ENCODE measurements around the gene METTL9.
"Not testable (repeated sequence)": the region's sequence is repeated elsewhere in the genome, so short reads cannot be mapped to it uniquely, and the experiment has no call there.

The METTL9 gene

GRCh38 chr16:21603928-21604327, 4.6 kb downstream of the METTL9 start:
- no peak for TF ChIP-seq CTCF (conservative IDR thresholded peaks at IDR 0.05)
- H3K27ac ChIP-seq, result no peak overlapping the region

GRCh38 chr16:21605848-21606247, 6.5 kb downstream of the METTL9 start:
- not testable (repeated sequence) for H3K27ac ChIP-seq

GRCh38 chr16:21608639-21609328, 9.4 kb downstream of the METTL9 start:
- H3K27ac ChIP-seq, result no peak overlapping the region
- TF ChIP-seq CTCF (conservative IDR thresholded peaks at IDR 0.05), result no peak

GRCh38 chr16:21610006-21610544, 10.7 kb downstream of the METTL9 start:
- H3K27ac ChIP-seq, result no peak overlapping the region
- no peak for TF ChIP-seq CTCF (conservative IDR thresholded peaks at IDR 0.05)

GRCh38 chr16:21610766-21611165, 11.4 kb downstream of the METTL9 start:
- no peak for TF ChIP-seq CTCF (conservative IDR thresholded peaks at IDR 0.05)
- no peak overlapping the region for H3K27ac ChIP-seq

- H3K27ac ChIP-seq, result no peak overlapping the region
- no peak for TF ChIP-seq CTCF (conservative IDR thresholded peaks at IDR 0.05)
Observed at GRCh38 chr16:21611198-21611555, 11.8 kb downstream of the METTL9 start.

- H3K27ac ChIP-seq, result no peak overlapping the region
- no peak for TF ChIP-seq CTCF (conservative IDR thresholded peaks at IDR 0.05)
Observed at GRCh38 chr16:21611556-21612384, 12.4 kb downstream of the METTL9 start.

- H3K27ac ChIP-seq, result no peak overlapping the region
- TF ChIP-seq CTCF (conservative IDR thresholded peaks at IDR 0.05), result no peak
Observed at GRCh38 chr16:21613361-21613760, 14.0 kb downstream of the METTL9 start.
